ENCODE data around the gene ATP6AP2.
"Not testable (repeated sequence)": the region's sequence is repeated elsewhere in the genome, so short reads cannot be mapped to it uniquely, and the experiment has no call there.

The ATP6AP2 gene, protein sequence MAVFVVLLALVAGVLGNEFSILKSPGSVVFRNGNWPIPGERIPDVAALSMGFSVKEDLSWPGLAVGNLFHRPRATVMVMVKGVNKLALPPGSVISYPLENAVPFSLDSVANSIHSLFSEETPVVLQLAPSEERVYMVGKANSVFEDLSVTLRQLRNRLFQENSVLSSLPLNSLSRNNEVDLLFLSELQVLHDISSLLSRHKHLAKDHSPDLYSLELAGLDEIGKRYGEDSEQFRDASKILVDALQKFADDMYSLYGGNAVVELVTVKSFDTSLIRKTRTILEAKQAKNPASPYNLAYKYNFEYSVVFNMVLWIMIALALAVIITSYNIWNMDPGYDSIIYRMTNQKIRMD

DNA sequence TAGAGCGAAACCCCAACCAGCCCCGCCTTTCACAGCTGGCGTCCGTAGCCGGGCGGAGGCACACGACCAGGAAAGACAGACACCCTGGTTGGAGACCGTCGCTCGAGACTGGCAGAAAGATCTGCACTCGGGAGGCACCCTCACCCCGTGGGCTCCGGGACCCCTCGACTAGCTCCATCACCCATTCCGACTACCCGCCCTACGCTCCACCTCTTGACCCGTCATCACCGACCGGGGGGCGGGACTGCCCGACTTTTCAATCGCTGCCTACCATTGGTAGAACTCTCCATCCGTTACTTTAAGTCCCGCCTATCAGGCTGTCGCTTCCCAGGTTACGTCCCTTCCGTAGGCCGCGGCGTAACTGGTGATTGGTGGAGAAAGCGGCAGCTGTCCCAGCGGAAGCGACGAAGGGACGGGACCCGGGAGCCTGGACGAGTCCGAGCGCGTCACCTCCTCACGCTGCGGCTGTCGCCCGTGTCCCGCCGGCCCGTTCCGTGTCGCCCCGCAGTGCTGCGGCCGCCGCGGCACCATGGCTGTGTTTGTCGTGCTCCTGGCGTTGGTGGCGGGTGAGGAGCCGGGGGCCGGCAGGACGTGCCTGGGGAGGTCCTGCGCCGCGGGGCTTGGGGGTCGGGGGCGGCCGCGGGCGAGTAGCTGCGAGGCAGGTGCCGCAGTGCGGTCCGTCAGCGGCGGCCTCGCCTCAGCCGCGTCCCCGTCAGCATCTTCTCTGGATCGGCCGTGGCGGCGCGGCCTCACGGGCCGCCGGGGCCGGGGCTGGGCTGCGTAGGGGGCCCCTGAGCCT lies at the start of gene ATP6AP2:
Gene ATP6AP2, plus strand, starts transcription at position 434 of the 799 bp plus-strand sequence. Its CDS starts 96 bp downstream, at position 530.
- DNase-seq = peak; percentile 96

DNA sequence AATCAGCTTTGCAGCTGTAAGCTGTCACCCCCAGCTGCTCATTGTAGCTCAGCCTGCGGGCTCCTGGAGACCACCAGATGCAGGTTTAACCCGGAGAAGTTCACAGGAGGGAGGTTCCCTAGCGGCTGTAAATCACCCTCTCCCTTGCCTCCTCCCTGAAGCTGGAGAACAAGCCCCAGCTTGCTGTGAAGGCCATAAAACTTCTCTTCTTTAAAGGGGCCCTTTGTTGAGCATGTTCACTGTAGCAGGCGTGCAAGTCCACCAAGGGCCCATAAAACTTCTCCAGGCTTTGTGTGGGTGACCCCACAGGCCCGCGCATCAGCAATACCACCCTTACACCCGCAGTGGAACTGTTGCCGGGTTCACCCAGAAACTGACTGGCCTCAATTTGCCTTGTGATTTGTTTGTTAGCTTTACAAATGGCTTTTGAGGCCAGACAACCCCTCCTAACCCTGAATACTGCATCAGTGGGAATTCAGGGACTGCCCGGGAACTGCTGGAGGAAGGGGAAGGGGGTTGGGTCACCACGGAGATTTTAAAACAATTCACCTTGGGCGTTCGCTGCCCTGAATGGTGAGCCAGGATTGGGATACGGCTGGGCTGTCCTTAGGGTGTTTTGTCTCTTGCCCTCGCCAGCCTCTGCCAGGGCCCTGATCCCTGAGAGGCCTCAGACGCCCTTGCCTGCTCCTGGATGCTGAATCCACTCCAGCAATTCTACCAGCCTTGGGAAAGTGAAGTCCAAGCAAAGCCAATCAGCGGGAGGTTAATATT lies 49.5 kb upstream of the ATP6AP2 start:
- DNase-seq = peak; percentile 2

DNA sequence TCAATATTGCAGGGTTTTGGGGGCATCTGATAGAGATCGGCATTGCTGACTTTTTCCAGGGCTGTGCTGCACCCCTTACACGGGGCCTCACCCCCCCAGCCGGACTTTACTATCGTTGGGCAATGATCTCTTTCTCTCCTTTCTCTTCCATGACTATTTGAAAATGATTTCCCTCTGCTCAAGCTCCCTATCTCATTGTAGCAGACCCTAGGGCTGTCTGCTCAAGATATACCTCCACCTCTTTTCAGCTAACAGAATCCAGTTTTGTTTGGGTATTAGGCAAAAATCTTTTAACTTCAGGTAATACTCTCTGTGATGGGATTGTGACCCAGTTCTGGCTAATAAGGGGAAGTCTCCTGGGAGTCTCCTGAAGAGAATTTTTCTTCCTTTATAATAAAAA lies 43.5 kb upstream of the ATP6AP2 start:
- DNase-seq = no peak

DNA sequence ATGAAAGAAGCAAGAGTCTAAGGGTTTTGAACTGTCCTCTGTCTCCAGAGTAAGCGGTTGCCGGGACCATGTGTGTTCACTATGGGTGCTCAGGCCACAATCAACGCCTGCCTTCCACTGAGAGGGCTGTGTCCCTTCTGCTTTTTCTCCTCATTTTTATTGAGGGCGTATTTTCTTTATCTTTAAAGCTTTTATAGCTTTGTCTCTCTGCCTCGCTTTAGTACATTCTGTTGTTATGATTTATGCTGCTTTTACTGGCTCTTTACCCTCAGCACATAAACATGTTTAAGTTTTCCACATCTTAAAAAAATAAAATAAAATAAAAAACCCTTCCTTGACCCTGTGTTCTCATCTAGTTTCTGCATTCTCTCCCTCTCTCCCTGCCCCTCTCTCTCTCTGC lies 42.4 kb upstream of the ATP6AP2 start:
- no peak for DNase-seq

DNA sequence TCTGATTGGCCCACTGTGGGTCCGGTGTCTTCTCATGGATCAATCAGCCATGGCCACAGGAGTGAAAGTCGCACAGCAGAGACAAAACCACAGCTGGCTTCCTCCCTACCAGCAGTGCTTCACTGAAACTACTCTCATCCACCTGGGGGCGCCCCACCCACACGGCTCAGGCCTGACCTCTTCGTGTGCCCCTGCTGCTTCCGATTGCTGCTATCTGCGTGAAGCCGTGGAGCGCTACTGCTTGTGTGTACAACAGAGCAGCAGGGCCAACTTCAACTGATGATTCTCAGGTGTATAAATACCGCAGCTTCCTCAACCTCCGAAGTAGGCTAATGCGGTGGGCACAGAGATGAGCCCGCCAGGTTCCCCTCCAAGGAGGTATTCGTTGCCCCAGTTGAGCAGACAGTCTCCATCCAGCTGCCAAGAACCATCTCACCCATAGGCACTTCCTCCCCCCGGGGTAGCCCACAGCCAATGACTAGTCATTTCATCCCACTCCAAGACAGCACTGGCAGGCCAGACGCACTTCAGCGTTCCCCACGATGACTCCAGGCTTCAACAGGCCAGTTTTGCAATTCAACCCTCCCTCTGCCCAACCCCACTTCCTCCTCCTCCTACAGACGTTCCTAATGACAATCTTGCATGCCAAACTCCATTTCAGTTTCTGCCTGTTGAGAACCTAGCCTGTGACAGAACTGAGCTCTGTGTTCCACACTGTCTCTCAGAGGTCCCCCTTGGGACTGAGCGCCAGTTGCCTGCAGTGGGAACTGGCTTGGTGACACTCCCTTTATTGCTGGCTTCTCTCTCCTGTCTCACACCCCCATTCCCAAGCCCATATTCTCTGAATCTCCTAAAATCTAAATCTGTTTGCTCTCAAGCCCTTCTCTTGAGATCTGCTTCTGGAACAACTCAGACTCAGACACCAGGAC lies 41.3 kb upstream of the ATP6AP2 start:
- peak; percentile 74 for DNase-seq

DNA sequence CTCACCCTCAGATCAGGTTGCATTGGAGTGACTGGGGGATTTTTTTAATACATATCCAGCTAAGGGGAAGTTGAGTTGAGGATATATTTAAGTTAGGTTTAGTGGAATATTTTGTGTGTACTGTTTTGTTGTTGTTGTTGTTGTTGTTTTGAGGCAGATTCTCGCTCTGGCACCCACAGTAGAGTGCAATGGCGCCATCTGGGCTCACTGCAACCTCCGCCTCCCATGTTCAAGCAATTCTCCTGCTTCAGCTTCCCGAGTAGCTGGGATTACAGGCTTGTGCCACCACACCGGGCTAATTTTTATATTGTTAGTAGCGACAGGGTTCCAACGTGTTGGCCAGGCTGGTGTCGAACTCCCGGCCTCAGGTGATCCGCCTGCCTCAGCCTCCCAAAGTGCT lies 38.6 kb upstream of the ATP6AP2 start:
- DNase-seq = no peak

DNA sequence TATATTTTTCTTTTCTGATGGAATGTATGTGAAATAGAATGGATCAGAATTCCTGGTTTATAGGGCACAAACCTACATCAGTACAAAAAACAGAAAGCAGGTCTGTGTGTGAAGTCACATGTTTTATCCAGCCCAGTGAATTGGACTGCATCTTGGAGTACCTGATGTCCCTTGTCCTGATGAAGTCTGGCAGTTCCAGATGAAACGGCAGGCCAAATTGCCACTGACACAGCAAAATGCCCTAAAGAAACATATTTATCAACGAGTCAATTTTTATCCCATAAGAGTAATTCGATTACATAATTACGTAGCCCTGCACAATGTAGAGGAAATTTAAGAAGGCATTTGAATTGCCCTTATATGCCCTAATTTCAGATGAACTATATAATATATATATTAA lies 37.8 kb upstream of the ATP6AP2 start:
- DNase-seq = no peak

DNA sequence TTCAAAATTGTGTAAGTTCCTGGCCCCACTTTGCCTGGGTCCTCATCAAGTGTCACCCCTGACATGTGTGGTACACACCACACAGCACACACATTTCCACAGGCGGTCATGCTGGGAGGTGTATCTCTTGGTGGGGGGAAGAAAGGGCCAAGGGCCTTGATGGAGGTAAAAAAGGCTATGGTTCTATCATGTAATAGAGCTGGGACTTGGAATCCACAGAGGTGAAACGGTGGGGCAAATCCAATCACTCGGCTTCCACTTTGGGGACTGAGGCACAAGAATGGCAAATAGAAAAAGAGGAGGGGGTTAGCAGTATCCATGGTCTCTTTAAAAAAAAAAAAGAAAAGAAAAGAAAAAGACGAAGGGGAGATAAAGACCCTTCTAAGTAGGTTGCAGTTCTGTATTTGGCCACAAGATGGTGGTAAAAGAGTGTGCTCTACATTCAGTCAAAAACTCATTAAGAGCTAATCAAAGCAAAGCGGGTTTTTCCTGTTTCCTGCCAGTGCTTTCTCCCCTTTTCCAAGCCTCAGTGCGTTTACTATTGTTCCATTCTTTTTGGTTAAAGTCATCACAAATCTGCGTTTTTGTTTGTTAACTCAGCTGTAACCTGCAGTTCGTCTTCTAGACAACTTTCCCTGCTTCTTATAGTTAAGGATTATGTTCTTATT lies 37.0 kb upstream of the ATP6AP2 start:
- DNase-seq = peak; percentile 67

DNA sequence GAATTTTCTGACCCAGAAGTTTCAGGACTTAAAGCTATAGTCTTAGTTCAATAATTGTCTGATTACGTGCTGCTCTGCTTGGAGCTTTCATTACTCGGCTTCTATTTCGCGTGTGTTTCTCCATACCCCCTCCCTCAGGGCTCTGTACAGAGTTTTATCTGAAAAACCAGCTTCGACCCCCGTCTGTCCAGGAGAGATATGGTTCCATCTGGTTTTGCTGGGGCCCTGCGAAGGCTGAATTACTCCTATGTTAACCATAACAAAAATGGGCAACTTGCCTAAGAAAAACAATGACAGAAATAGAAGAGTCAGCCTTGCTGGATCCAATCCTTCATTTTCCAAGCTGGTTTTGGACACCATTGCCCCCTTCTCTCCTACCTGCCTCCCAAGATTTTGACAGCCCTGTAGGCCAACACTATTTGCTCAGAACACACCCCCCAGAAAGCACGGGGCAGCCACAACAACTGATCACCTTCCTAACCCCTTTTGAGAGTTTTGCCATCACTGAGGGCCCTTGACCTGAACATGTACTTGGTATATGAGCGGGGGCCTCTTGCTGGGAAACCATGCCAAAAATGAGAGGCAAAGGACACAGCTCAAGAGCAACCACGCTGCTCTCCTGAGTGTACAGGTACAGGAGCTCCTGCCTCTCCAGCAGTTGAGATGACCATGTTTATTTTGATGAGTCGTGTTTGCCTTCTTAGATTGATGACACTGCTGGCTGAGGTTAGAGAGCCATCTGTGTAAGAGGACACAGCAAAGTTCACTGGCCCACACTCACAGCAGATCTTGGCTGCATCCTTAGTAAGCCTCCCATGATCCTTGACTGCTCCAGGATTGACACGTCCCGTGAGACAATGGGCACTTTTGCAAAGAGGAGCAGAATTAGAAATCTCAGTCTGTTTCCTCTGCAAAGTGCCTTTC lies 36.2 kb upstream of the ATP6AP2 start:
- DNase-seq = peak; percentile 14

DNA sequence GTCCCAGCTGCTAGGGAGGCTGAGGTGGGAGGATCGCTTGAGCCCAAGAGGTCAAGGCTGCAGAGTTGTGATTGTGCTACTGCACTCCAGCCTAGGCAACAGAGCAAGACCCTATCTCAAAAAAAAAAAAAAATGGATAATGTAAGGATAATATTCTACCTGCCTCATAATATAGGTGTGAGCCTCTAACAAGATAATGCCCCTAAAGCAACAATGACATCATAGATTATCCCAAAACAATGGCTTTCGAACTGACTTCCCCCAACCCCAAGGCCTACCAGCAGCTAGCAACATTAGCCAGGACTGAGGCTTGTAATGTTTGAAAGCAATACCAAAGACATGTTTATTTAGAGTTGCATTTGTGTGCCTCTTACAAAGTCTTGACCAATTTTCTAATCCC lies 33.9 kb upstream of the ATP6AP2 start:
- no peak for DNase-seq

DNA sequence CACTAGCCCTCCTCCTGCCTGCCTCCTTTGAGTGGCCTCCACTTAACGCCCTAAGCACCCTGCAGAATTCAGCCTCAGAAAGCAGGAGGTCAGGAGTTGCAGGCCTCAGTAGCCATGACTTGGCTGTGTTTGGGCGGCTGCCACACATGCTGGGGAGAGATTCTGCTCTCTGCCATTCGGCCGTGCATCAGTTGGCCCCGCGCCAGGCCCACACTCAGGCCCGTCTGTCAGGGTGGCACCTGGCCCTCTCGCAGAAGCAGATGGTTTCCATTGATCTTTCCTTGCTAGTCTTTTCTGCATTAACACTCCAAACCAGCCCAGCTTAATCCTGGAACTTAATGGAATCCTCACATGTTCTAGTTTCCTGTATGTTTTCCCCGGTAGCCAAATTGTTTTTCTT lies 30.7 kb upstream of the ATP6AP2 start:
- peak; percentile 88 for DNase-seq

DNA sequence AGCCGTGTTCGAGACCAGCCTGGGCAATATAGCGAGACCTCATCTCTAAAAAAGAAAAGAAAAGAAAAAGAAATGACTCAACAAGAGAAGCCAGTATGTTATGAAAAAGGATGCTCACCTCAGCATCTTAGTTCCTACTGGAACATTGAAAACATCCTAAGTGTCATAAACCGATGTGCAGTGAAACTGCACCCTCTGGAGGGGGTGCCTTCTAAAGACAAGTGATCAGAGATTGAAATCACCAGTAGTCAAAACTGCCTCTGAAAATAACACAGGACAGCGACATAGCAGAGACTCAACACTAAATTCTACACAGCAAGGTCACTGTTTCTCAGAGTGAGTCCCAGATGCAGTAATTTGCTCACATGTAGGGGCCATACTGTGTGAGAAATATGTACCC lies 28.0 kb upstream of the ATP6AP2 start:
- peak; percentile 3 for DNase-seq

DNA sequence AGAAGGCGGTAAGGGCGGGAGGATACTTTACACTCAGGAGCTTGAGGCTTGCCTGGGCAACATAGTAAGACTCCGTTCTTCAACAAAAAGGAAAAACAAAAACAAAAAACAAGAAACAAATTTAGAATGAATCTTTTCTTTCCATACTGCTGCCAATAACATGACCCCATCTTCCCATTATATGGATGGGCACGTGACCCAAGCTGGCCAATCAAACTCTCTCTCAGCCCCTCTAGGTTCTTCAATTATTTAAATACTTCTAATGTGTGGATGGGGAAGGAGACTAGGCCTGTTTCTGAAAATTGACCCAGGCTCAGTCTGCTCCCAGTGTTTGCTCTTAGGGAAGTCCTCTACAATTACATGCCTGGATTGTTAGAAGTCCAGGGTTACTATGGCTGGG lies 22.2 kb upstream of the ATP6AP2 start:
- DNase-seq = no peak

DNA sequence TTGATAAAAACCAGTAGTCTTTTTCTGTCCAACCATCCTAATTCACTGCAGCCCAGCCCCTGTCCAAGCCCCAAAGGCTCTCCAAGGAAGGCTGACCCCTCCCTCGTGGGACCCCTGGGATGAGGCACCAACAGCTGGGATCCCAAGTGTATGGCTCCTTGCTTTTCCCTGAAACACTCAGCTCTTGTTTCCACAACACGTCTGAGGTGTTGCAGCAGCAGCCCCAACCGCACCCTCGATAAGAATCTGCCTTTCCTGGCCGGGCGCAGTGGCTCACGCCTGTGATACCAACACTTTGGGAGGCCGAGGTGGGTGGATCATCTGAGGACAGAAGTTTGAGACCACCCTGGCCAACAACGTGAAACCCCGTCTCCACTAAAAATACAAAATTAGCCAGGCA lies 17.0 kb upstream of the ATP6AP2 start:
- no peak for DNase-seq

DNA sequence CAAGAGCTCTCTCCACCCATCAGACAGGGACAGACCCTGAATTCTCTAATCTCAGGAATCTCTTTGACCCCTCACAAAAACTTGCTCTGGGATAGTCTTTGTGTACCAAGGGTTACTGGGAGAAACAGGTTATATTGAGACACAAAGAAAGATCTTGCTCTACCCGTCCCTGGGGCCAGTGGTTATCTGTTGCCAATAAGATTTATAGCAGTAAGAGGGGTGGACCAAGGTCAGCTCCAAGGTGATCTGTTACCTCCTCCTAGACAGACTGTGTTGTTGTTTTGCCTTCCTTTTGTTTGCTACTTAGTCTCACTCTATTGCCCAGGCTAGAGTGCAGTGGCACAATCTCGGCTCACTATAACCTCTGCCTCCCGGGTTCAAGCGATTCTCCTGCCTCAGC lies 16.3 kb upstream of the ATP6AP2 start:
- no peak for DNase-seq

DNA sequence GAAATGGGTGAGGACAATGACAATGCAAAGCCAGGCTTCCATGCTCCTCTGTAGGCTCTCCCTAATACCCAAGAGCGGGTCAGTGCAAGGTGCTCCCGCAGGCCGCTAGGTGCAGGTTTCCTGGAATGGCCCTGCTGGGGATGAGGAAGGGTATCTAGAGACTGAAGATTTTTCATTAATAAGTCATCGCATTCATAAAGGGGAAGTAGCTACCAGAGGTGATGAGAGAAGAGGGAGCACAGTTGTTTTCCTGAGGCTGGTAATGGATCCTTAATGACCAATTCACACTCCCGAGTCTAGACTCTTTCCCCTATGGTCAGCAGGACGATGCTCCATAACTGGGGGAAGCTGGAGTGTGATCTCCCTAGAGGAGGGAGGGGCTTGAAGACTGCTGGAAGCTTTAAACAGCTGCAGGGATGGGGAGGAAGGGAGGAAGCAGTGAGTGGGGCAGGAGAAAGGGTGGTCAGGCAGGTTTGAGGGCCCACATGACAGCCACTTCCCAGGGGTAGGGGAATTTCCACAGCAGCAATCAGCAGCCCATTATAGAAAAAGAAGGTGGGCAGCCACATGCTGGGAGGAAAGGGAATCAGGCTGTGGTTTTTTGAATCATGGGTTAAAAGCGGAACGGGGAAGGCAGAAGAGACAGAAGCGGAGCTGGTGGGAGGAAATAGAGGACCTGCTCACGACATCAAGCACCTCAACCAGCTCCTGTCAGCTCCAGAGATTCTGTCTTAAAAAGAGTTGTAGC lies 10.2 kb upstream of the ATP6AP2 start:
- DNase-seq = no peak

DNA sequence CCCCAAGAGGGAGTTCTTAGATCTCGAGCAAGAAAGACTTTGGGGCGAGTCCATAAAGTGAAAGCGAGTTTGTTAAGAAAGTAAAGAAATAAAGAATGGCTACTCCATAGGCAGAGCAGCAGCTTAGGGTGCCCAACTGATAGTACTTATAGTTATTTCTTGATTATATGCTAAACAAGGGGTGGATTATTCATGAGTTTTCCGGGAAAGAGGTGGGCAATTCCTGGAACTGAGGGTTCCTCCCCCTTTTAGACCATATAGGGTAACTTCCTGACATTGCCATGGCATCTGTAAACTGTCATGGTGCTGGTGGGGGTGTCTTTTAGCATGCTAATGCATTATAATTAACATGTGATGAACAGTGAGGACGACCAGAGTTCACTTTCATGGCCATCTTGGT lies 9.6 kb upstream of the ATP6AP2 start:
- DNase-seq = not testable (repeated sequence)

DNA sequence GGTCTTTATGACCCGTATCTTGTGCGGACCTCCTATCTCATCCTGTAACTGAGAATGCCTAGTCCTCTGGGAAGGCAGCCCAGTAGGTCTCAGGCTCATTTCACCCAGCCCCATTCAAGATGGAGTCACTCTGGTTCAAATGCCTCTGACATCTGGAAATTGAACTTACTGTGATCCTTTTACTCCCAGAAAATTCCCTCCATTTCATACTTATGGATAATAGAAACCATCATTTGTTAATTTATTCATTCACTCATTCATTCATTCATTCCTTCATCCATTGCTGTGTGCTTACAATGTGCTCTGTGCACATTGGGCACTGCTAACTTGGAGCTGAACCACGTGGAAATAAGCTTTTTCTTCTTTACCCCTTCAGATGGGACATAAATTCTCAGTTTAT lies 9.2 kb upstream of the ATP6AP2 start:
- DNase-seq = no peak

DNA sequence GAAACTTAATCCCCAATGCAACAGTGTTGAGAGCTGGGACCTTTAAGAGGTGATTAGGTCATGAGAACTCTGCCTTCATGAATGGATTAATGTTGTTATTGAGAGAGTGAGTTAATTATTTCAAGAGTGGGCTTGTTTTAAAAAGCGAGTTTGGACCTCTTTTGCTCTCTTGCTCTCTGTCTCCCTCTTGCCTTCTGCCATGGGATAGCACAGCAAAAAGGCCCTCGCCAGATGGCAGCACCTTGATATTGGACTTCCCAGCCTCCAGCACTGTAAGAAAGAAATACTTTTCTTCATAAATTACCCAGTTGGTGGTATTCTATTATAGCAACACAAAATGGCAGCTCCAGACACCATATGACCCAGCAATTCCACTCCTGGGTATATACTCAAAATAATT lies 7.0 kb upstream of the ATP6AP2 start:
- DNase-seq = peak; percentile 28

DNA sequence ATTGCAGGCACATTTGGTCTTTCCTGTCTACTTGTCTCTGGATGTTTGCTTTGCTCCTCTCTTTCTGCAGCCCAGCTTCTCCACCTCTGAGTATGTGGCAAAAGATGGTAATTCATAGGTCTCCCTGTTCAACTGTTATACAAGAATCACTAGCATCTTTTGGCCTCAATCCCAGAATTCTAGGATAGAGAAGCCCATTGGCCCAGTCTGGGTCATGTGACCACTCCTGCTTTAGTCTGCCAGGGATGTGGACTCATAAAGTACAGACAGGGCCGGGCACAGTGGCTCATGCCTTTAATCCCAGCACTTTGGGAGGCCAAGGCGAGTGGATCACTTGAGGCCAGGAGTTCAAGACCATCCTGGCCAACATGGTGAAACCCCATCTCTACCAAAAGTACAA lies 5.4 kb upstream of the ATP6AP2 start:
- not testable (repeated sequence) for DNase-seq
